GM18867 (cell line): ENCODE data around the gene MUC5AC.
"Not testable (repeated sequence)": the region's sequence is repeated elsewhere in the genome, so short reads cannot be mapped to it uniquely, and the experiment has no call there.

Experiments
- ATAC-seq: cut with Tn5 transposase; IDR thresholded peaks from one replicate; pipeline ENCODE4 v1.9.1; 2021; ENCODE audit warnings: mild to moderate bottlenecking, moderate library complexity; ENCODE audit not compliant: unreplicated experiment

MUC5AC gene

DNA sequence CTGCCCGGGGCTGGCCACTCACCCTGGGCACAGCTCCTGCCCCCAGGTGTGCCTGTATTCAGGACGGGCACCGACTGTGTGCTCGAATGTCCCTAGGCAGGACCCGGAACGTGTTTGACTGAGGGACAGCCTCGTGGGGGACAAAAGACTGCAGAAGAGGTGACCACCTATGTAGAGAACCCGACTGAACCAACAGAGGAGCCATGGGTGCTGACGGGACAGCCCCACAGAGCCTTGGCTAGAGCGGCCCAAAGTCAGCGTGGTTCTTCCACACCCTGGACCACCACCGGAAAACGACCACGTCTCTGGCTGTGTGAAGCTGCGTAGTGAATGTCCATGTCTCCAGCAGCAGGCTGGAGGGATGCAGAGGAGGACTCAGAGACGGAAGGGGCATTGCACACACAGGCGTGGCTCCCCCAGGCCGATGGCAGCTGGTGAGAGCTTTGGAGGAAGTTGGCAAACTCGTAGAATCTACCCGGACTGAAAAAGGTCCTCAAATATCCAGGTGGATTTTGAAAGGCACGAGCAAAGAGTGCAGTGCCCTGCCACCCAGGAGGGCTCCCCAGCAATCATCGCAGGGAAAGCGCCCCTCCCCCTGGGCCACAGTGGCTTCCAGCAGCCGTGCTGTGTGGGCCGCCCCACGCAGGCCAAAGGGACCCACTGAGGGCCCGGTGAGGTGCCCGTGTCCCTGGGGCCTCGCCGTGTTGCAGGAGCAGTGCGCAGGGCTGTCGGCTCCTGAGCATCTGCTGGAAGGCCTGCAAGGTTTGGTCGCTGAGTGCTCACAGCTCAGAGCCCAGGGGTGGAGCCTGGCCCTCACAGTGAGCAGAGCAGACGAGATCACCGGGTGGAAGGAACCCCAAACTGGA, 47.6 kb downstream of the MUC5AC start:
- ATAC-seq: no peak

DNA sequence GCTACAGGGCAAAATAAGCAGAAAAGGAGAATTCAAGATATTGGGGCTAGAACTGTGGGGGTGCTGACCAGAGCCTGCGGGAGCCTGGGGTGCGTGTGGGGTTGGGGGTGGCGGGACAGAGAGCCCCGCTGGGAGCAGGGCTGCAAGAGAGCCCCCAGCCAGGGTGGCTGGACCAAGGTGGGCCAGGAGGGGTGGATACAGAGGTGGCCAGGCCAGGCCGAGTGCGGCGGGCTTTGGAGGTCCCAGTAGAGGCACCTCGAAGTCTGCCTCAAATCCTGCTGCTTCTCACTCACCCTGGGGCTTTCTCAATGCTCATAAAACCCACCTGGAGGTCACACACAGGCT, 48.2 kb downstream of the MUC5AC start:
- ATAC-seq: no peak

DNA sequence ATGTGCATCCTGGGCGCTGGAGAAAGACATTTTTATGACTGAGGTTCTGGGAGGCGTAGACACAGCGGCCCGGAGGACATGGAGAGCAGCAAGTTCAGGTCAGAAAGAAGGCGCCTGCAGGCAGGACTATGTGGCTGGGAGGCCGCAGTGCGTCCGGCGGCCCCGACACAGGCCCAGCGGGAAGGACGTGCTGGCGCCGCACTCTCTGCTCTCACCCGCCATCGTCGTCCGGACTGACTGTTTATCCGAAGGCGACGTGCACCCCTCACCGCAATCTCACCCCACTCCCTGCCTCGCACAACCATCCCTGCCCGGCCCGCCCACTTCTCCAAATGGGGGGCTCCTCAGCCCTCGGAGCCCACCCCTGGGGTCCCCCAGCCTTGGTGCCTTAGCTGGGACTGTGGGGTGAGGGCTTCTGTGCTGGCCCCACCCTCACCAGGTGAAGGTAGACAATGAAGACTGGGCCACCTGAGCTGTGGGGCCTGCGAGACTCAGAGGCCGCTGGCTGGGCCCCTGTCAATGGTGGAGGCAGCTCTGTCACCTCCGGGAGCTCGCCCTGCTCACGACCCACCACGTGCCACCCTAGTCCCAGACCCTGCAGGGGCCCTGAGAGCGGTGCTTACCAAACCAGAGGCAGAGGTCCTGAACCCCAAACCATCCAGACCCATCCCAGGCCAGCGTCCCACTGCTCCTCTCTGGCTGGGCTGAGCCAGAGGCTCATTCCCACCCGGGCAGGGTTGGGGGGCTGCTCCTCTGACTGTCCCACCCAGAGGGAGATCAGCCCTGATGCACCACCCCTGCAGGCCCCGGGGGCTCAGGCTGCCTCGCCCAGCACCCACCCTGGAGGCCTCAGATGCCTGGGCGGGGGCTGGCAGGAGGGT, 48.9 kb downstream of the MUC5AC start:
- ATAC-seq: no peak

DNA sequence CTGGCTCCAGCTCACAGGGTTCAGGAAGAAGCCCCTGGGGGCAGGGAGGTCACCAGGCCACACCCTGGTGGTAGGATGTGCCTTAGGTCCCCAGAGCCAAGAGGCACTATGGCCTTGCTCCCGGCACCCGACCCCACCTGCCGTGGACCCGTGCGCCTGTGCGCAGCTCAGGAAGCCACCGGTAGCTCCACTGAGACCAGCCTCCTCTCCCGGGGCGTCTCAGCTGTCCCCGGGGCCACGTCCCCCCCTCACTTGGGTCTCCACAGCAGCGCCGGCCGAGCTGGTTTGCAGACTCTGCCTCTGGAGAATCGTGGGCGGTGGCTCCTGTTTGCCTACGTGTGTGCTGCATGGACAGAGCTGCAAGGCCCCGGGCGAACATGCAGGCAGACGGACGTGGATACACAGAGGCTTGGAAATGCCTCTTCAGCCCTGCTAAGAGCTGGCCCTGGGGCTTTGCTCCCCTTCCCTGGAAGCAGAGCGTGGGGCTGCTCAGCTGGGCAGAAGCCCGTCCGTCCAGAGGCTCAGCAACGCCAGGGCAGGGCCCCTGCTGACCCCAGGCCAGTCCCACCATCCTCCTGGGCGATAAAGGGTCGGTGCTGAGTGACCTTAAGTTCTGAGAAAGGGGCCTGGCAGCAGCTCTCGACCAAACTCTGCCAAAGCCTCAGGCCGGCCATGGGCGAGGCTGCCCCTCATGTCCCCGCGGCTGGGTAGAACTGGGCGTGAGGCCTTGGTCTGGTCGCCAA, 49.8 kb downstream of the MUC5AC start:
- no peak for ATAC-seq

DNA sequence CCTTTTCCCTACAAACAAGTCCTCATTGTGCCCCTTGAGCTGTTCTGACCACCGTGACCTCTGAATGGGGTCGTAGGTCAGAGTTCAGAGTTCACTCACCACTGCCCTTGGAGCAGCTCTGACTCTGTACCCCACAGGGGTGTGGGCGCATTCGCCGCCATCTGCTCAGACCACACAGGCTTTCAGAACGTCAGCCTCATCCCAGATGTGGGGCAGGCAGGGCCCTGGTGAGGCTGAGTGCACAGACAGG, 50.3 kb downstream of the MUC5AC start:
- ATAC-seq: no peak

DNA sequence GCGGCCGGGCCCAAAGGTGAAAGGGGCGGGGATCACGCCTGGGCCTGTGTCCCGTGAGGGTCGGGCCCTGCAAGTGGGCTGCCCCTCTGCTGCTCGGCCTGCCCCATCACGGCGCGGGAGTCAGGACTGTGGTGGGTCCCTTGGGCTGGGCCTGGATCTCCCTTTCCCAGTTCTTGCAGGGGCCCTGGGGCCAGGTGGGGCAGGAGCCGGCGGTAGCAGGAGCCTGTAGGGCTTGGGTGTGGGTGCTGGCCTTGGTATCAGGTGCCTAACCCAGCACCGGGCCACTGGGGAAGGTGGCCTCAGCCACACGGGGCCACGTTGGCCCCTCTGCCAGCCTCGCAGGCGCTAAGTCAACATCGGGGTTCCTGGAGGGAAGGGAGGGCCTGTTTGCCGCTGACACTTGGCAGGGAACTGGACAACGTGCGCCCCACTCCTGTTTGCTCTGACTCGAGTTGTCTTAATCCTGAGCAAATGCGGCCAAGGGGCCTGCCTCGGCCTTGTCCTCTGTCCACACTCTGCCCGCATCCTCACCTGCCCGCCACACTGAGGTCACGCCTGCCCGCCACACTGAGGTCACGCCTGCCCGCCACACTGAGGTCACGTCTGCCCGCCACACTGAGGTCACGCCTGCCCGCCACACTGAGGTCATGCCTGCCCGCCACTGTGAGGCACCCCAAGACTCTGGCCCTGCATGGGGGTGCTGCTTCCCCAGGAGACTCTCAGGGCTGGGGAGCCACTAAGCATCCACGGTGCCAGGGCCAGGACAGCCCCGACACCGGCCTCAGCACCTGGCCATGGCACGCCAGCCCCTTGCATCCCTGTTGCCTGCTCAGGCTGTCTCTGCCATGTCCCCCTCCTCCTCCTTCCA, 50.9 kb downstream of the MUC5AC start:
- ATAC-seq: no peak

DNA sequence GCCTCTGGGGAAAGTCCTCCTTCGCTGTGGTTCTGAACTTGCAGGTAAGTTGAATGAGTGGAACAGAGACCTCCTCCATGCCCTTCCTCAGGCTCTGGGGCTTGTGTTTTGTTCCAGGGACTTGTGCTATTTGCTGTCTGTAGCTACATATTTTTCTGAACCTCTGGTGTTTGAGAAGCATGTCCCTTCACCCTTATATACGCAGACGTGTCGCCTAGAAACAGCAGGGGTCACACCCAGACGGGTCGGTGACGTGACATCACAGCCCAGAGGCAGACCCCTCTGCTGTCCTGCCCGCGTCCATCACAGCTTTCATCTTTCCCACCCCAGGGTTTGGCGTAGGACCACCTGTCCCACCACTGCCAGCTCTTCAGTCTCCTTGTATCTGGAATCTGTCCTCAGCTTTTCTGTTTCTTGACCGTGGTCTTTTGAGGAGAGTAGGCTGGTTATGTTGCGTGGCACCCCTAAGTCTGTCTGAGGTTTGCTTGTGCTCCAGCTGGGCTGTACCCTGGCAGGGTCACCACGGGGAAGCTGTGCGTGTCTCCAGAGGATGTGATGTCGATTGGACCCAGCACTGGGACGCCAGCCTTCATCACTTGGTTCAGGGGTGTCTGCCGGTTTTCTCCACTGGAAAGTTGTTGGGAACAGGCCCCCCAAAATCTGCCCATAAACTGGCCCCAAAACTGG, 51.8 kb downstream of the MUC5AC start:
- ATAC-seq: no peak

DNA sequence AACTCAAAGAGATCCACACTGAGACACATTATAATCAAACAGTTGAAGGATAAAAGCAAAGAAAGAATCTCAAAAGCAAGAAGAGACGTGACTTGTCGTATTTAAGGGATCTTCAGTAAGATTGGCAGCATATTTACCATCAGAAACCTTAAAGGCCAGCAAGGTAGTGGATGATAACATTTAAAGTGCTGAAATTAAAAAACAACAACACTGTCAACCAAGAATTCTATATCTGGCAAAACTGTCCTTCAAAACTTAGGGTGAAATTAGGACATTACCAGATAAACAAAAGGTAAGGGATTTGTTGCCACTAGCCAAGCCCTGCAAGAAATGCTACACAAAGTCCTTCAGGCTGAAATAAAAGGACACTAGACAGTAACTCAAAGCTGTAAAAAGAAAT, 54.1 kb downstream of the MUC5AC start:
- no peak for ATAC-seq

DNA sequence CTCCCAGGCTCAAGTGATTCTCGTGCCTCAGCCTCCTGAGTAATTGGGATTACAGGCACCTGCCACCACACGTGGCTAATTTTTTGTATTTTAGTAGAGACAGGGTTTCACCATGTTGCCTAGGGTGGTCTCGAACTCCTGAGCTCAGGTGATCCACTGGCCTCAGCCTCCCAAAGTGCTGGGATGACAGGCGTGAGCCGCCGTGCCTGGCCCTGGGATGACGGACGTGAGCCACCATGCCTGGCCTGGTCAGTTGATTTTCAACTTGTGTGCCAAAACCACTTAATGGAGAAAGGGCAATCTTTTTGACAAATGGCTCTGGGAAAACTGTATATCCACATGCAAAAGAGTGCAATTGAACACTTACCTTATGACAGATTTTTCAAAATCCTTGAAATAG, 58.1 kb downstream of the MUC5AC start:
- ATAC-seq: not testable (repeated sequence)

DNA sequence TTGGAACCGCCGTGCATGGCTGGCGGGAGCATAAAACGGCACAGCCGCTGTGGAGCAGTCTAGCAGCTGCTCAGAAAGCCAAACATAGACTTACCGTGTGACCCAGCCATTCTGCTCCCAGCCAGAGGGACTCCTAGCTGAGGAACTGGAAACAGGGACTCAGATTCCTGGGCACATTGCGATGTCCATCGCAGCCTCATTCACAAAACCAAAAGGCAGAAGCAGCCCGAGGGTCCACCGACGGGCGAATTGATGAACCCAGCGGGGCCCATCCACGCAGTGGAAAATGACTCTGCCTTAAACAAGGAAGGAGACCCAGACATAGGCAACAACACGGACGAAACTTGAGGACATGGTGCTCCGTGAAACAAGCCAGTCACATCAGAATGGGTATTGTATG, 59.4 kb downstream of the MUC5AC start:
- no peak for ATAC-seq

DNA sequence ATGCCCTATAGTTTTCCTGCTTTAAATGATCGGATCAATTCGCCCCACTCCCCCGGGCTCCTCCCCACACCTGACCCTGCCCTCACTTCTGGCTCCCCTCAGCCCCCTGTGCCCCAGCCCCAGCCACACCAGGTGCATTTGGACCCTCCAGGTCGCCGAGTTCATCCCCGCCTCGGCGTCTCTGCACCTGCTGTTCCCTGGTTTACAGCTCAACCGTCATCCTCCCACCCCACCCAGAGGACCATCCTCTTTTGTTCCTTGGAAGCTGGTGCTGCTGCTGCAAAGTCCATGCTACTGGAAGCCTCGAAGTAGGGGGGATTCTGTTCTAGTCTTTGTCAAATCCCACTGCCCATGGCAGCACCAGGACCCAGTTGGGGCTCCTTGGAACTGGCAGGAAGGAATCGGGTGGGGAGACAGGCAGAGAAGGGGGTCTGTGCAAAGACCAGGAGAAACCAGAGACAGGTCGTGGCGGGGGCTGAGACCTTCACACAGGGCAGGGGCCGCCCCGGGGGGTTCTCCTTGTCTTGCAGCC, 60.6 kb downstream of the MUC5AC start:
- no peak for ATAC-seq

DNA sequence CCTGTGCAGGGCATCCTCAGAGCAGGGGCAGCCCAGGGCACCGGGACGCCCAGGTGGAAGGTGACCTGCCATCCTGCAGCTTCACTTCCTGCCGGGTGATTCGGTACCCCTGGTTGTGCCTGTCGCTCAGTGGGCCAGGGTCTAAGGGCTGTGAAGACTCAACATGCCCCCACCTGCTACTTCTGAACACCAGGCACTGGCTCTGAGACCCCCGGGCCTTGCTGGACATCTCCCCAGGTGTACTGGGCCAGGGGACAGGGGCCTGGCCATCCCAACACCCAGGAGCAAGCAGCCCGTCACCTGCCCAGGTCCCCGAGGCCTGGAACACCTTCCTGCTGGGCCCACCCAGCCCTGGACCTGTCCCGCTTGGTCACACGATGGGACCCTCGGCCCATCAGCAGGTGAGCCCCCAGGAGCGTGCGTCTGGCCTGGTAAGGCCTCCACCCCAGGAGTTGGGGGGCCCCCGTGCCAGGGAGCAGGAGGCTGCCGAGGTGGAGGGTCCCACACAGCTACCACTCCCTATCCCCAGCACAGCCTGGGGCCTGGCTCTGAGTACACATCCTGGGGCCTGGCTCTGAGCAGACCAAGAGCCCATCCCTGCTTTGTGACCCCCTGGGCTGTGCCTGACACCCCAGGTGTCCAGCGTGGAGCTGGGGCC, 61.2 kb downstream of the MUC5AC start:
- ATAC-seq: no peak

DNA sequence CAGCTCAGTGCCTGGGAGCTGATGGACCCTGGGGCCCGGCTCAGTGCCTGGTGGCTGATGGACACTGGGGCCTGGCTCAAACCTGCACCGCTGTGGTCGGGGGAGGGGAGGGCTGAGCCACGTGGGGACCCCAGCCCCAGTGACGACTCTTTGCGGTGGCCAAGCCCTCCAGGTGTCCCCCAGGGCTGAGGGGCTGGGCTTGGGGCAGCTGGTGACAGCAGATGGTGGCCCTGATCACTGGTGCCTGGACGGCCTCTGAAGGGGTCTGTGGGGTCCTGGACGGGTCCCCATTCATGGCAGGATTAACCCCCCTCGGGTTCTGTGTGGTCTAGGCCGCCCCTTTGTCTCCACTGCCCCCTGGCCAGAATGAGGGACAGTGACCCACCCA, 61.7 kb downstream of the MUC5AC start:
- no peak for ATAC-seq

DNA sequence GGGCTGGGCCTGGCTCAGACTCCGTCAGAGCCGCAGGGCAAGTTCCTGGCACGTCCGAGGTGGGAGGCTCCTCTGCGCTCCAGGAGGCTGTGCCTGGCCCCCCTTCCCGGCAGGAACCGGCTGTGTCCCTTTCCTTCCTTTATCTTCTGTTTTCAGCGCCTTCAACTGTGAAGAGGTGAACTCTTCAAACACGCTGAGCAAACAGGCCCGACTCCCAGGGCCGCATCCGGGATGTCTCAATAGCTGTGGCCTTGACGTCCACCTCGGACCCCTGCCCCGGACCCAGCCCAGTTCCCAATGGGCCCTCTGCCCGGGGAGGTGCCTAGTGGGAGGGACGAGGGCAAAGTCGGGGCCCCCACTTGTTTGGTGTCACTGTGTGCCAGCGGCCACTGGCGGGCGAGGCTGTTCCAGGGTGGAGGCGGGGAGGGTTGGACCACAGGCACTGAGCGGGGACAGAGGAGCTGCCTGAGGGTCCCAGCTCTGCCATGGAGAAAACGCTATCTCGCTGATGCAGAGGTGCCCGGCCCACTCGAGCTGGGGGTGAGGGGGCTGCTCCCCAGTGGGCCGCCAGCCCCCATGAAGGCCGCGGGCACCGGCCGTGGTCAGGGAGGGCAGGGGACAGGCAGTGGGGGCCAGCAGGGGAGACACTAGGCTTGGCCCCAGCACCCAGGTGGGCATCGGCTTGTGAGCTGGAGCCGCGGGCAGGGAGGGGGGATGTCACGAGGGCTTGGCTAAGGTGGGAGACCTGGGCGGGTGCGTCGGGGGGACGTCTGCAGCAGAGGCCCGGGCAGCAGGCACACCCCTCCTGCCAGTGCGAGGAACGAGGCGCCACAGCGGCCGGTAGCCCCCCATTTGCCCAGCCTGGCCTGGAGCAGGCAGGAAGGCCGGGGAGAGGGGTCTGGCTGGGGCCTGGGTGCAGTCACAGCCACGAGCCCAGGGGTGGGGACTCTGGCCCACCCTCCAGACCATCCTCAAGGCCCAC, 62.4 kb downstream of the MUC5AC start:
- no peak for ATAC-seq

DNA sequence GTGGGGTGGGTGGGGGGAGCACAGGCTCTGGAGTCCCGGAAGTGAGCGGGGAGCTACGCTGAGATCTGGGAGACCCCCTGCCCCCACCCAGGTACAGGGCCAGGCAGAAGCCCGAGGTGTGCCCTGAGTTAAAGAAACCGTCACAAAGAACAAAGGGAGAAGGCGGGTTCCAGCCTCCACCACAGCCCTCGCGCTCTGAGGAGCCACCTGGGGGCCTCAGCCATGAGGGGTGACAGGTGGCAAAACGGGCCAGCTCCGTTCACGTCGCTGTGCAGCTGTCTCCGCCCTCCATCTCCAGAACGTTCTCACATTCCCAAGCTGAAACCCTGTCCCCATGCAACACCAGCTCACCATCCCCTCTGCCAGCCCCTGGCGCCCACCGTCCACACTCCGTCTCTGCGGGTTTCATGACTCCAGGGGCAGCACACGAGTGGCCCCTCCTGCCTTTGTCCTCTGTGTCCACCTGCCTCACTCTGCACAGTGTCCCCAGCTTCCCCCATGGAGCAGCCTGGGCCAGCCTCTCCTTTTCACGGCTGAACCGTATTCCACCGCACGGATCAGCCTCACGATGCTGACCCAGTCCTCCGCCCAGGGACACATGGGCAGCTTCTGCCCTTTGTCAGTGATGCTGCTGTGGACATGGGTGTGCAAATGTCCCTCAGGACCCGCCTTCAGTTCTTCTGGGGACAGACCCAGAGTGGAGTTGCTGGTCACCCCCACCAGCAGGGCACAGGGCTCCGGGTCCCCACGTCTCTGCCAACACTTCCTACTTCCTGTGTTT, 63.4 kb downstream of the MUC5AC start:
- ATAC-seq: no peak

DNA sequence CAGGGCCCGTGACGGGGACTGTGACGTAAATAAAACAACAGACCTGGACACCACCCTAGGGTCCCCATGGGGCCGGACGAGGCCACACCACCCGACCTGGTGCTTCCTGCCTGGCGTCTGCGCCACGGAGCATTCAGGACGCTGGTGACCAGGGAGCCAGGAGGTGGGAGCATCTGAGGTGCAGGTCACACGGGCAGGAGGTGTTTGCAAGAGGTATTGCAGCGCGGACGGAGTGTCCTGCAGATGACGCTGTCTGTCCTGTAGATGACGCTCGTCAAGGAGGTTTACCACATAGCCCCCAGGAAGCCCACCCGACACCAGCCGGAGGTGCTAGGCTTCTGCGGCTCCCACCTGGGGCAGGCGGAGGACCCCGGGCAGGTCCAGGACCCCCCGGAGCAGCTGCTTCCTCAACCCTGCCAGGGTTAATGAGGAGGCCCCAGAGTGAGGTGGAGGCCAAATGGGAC, 64.1 kb downstream of the MUC5AC start:
- no peak for ATAC-seq
